Activated T-helper 2 cell treated with anti-CD3 and anti-CD28 coated beads, Interferon-gamma antibody, Interleukin-2, Interleukin-4, amounts not matched to agents 10 μg/mL and 5 μg/mL and 100 μg/mL, durations not matched to agents 14 hours and 24 hours and 36 hours (primary cell): ENCODE measurements around the gene DNAJA2. TPM values are rescaled to one million over a fixed set of nuclear protein-coding genes. Genes with fewer than 3 reads are reported as not detected.
A peak's percentile ranks its signal among the peaks of the same experiment; 100 is the strongest.

Experiments used
- DNase-seq: peaks from one replicate; pipeline ENCODE4 v3.0.0; 2021; ENCODE audit warnings: low spot score
- H3K27ac Mint-ChIP-seq: one replicate; pipeline ENCODE4 v1.8.0; 2021; ENCODE audit warnings: mixed read lengths
- H3K27me3 Mint-ChIP-seq: one replicate; pipeline ENCODE4 v1.8.0; 2021; ENCODE audit warnings: low read depth, mixed read lengths
- H3K36me3 Mint-ChIP-seq: one replicate; pipeline ENCODE4 v1.8.0; 2021; ENCODE audit warnings: low read depth, mixed read lengths
- H3K4me1 Mint-ChIP-seq: one replicate; pipeline ENCODE4 v1.8.0; 2021; ENCODE audit warnings: low read depth, mixed read lengths
- H3K4me3 Mint-ChIP-seq: one replicate; pipeline ENCODE4 v1.8.0; 2021; ENCODE audit warnings: low read depth, mild to moderate bottlenecking, moderate library complexity, mixed read lengths
- H3K9me3 Mint-ChIP-seq: one replicate; pipeline ENCODE4 v1.8.0; 2021; ENCODE audit warnings: mixed read lengths
- intact Hi-C: fragments of 100-400 bp; cut with micrococcal nuclease; formaldehyde crosslinking; loops from one replicate; pipeline ENCODE4 v1.15.1; 2023
- total RNA-seq: library from RNA; stranded (reverse); gene quantifications from 2 replicates; pipeline ENCODE4 v1.2.3, GENCODE V29; 2022

The DNAJA2 gene
- total RNA-seq, 1 donor from 2014 or later: 74.4 TPM

GRCh38 chr16:46918905-46919792, 54.3 kb downstream of the DNAJA2 start:
- Mint-ChIP-seq H3K36me3 (peaks cover 11% of the 10 kb centered on the region), H3K27me3 (no peaks in the 10 kb centered on the region), H3K9me3 (no peaks in the 10 kb centered on the region), H3K4me1 (no peaks in the 10 kb centered on the region), H3K27ac (no peak overlapping the region), H3K4me3 (no peak overlapping the region)
- DNase-seq: no peak
- intact Hi-C loops: no loop called here

- H3K4me1 Mint-ChIP-seq: no peaks in the 10 kb centered on the region
- no peak for DNase-seq
- no peak overlapping the region for H3K27ac Mint-ChIP-seq
- intact Hi-C loops: no loop called here
- no peaks in the 10 kb centered on the region for H3K9me3 Mint-ChIP-seq
- H3K27me3 Mint-ChIP-seq: no peaks in the 10 kb centered on the region
- peaks cover 9% of the 10 kb centered on the region for H3K36me3 Mint-ChIP-seq
- H3K4me3 Mint-ChIP-seq: no peak overlapping the region
Measured at GRCh38 chr16:46918400-46918799, 55.1 kb downstream of the DNAJA2 start.

DNA sequence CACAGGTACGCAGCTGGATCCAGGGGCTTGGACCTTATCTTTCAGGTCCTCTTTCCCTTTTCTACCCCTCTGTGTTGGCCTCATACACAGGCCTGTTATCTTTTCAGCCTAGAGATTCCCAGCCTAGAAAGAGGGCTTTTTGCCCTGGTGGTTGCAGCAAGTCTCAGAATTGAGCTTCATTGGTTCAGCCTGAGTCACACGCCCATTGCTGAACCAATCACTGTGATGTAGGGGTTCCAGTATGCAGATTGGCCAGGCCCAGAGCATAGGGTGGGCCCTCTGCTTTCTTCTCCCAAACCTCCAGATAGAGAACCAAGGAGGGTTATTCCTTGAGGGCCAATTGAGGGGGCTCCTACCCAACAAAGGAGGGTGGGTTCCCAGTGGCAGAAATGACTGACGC, 56.5 kb downstream of the DNAJA2 start:
- H3K4me3 Mint-ChIP-seq: no peak overlapping the region

GRCh38 chr16:46915483-46916025, 57.9 kb downstream of the DNAJA2 start:
- peaks cover 6% of the 10 kb centered on the region for H3K4me1 Mint-ChIP-seq

More for the DNA sequence above, 56.5 kb downstream of the DNAJA2 start:
- intact Hi-C loops: no loop called here
- Mint-ChIP-seq H3K4me1 (no peaks in the 10 kb centered on the region), H3K9me3 (no peaks in the 10 kb centered on the region), H3K27ac (no peak overlapping the region), H3K27me3 (no peaks in the 10 kb centered on the region), H3K36me3 (peaks cover 9% of the 10 kb centered on the region)
- DNase-seq: no peak

GRCh38 chr16:46914556-46915201, 58.8 kb downstream of the DNAJA2 start:
- intact Hi-C loops: no loop called here
- Mint-ChIP-seq H3K27ac (no peak overlapping the region), H3K36me3 (peaks cover 12% of the 10 kb centered on the region), H3K27me3 (no peaks in the 10 kb centered on the region), H3K4me1 (peaks cover 6% of the 10 kb centered on the region), H3K9me3 (no peaks in the 10 kb centered on the region), H3K4me3 (no peak overlapping the region)
- no peak for DNase-seq

More at GRCh38 chr16:46915483-46916025, 57.9 kb downstream of the DNAJA2 start:
- Mint-ChIP-seq H3K4me3 (no peak overlapping the region), H3K36me3 (peaks cover 12% of the 10 kb centered on the region), H3K27ac (no peak overlapping the region), H3K9me3 (no peaks in the 10 kb centered on the region), H3K27me3 (no peaks in the 10 kb centered on the region)
- DNase-seq: no peak
- intact Hi-C loops: no loop called here

DNA sequence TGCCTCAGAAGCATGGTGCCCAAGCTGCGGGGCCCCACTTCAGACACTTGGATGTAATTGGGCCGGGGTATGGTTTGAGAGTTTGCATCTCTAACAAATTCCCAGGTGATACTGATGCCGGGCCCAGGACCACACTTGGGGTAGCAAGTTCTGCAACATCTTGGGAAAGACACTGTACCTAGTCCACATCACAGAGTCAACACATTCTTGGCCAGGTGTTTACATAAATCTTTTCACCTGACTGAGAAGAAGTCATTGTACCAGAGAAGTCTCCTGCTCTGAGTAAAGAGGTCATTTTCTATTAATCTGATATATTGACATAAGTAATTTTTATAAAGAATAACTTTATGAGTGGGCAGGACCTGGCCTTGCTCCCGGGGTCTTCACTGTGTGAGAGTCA, 61.8 kb downstream of the DNAJA2 start:
- intact Hi-C loops: no loop called here
- peaks cover 12% of the 10 kb centered on the region for H3K4me1 Mint-ChIP-seq
- H3K9me3 Mint-ChIP-seq: no peaks in the 10 kb centered on the region
- H3K27ac Mint-ChIP-seq: no peak overlapping the region
- H3K4me3 Mint-ChIP-seq: no peak overlapping the region
- H3K36me3 Mint-ChIP-seq: peaks cover 12% of the 10 kb centered on the region
- no peaks in the 10 kb centered on the region for H3K27me3 Mint-ChIP-seq
- no peak for DNase-seq

GRCh38 chr16:46911038-46911437, 62.4 kb downstream of the DNAJA2 start:
- H3K4me3 Mint-ChIP-seq: no peak overlapping the region
- H3K9me3 Mint-ChIP-seq: no peaks in the 10 kb centered on the region
- H3K4me1 Mint-ChIP-seq: peaks cover 12% of the 10 kb centered on the region
- H3K36me3 Mint-ChIP-seq: peaks cover 12% of the 10 kb centered on the region
- H3K27ac Mint-ChIP-seq: peak overlapping the region; percentile 26
- DNase-seq: no peak
- intact Hi-C loops: no loop called here
- no peaks in the 10 kb centered on the region for H3K27me3 Mint-ChIP-seq

- no peaks in the 10 kb centered on the region for H3K9me3 Mint-ChIP-seq
- intact Hi-C loops: loop anchor here (1.0 to 2.0 kb wide), 2 partner anchors 54 to 236 kb away; no protein-coding TSS in a partner anchor
- peaks cover 3% of the 10 kb centered on the region for H3K36me3 Mint-ChIP-seq
- H3K27ac Mint-ChIP-seq: no peak overlapping the region
- peaks cover 12% of the 10 kb centered on the region for H3K4me1 Mint-ChIP-seq
- no peak overlapping the region for H3K4me3 Mint-ChIP-seq
- peak; percentile 20 for DNase-seq
- no peaks in the 10 kb centered on the region for H3K27me3 Mint-ChIP-seq
Measured at GRCh38 chr16:46908540-46909372, 64.7 kb downstream of the DNAJA2 start.

- Mint-ChIP-seq H3K27ac (peak overlapping the region; percentile 31), H3K4me3 (no peak overlapping the region), H3K4me1 (peaks cover 12% of the 10 kb centered on the region), H3K9me3 (no peaks in the 10 kb centered on the region), H3K27me3 (no peaks in the 10 kb centered on the region), H3K36me3 (peaks cover 3% of the 10 kb centered on the region)
- no peak for DNase-seq
- intact Hi-C loops: no loop called here
Measured at GRCh38 chr16:46907061-46907774, 66.3 kb downstream of the DNAJA2 start.

DNA sequence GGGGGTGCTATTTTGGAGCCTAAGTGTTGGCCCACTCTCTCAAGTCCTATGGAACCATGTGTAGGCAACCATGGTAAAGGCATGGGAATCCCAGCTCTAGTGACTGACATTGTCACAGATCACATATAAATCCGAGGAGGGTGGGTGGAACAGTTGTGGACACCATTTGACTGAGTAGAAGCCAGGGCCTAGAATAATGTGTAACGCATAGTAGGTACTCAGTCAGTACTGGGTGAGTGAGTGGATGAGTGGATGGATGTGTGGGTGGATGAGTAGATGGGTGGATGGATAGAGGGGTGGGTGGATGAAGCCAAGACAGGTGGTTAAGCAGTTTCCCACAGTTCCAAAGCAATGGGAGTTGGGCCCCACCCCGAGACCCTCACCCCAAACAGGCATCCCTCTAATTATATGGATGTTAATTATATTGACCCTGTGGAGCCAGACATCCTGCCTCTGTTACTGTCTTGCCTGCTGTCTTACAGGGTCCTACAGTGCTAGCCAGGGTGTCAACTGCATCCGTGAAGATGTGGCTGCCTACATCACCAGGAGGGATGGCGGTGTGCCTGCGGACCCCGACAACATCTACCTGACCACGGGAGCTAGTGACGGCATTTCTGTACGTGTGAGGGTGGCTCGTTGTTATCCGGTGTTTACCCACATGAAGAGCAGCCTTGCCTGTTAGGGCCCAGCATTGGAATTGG, 67.0 kb downstream of the DNAJA2 start:
- Mint-ChIP-seq H3K9me3 (no peaks in the 10 kb centered on the region), H3K4me1 (peaks cover 12% of the 10 kb centered on the region), H3K4me3 (no peak overlapping the region), H3K36me3 (peaks cover 3% of the 10 kb centered on the region), H3K27ac (no peak overlapping the region), H3K27me3 (no peaks in the 10 kb centered on the region)
- no peak for DNase-seq
- intact Hi-C loops: no loop called here
